GM19351 (cell line): Measurements from ENCODE around the gene NIBAN1.
A peak's percentile ranks its signal among the peaks of the same experiment; 100 is the strongest.
"Not testable (repeated sequence)": the region's sequence is repeated elsewhere in the genome, so short reads cannot be mapped to it uniquely, and the experiment has no call there.

ENCODE experiments used
- ATAC-seq: cut with Tn5 transposase; IDR thresholded peaks from one replicate; pipeline ENCODE4 v1.9.1; 2021; ENCODE audit warnings: mild to moderate bottlenecking, moderate library complexity; ENCODE audit not compliant: unreplicated experiment

Gene NIBAN1, protein sequence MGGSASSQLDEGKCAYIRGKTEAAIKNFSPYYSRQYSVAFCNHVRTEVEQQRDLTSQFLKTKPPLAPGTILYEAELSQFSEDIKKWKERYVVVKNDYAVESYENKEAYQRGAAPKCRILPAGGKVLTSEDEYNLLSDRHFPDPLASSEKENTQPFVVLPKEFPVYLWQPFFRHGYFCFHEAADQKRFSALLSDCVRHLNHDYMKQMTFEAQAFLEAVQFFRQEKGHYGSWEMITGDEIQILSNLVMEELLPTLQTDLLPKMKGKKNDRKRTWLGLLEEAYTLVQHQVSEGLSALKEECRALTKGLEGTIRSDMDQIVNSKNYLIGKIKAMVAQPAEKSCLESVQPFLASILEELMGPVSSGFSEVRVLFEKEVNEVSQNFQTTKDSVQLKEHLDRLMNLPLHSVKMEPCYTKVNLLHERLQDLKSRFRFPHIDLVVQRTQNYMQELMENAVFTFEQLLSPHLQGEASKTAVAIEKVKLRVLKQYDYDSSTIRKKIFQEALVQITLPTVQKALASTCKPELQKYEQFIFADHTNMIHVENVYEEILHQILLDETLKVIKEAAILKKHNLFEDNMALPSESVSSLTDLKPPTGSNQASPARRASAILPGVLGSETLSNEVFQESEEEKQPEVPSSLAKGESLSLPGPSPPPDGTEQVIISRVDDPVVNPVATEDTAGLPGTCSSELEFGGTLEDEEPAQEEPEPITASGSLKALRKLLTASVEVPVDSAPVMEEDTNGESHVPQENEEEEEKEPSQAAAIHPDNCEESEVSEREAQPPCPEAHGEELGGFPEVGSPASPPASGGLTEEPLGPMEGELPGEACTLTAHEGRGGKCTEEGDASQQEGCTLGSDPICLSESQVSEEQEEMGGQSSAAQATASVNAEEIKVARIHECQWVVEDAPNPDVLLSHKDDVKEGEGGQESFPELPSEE

DNA sequence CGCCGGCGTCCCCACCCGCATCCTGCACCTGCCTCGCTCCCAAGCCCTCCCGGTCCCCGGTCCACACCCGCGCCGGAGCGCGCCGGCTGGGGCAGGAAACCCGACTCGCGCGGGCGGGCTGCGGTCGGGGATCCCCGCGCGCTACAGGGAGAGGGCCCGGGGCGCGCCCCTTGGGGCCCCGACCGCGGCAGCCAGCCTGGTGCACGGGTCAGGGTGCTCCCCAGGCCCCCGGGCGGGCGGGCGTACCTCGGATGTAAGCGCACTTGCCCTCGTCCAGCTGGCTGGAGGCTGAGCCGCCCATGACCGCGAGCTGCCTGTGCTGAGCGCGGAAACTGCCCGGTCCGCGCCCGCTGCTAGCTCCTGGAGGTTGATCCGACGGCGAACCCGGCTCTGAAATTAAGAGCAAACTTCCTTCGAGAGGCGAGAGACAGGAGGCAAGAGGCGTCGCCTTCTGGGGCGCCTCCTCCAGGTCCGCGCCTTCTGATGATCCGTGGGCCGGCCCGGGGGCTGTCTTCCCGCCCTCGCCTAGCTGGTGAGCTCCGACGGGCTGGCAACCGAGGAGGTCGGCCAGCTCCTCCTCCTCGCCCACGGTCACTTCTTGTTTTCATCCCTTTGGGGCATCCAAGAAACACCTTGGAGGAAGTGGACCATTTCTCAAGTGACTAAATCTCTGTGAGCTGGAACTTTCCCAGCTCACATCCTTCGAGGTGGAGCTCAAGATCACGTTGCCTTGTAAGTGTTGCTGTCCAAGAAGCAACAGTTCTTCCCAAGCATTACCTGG, at the start of gene NIBAN1:
NIBAN1 (minus strand) TSS at position 453 of the 781 bp plus-strand sequence; CDS start at position 301, 152 bp downstream.
- ATAC-seq = peak; percentile 61

DNA sequence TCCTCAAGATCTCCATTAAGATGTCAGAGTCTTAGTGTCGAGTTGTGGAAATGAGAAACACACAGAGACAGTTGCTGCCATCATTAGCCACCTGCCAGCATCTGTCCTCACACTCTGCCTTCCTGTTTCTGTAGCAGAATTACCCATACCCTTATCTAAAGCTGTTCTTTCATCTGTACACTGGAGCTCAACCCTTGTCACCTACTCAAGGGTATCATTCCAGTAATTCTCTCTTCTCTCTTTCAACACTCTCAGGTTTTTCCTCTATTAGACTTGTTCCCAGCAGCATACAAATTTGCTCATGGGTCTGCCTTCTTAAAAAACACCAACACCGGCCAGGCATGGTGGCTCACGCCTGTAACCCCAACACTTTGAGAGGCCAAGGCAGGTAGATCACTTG, 43.7 kb upstream of the NIBAN1 start:
- ATAC-seq = no peak

DNA sequence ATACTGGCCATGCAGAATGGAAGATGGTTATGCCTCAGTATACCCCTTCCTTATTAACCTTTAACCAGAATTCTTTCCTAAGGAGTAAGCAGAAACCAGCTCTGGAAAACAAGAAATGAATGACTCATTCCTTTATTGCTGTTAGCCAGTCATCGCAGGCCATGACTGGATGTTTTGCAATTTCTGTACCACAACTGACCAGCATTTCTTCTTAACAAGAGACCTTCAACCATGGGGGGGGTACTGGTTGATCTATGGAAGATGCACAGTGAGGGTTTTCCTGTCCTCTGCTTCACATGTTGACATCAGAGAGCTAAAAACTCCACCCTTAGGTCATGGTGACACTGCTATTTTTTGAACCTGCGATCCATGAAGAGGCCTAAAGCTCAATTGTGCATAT, 43.0 kb upstream of the NIBAN1 start:
- no peak for ATAC-seq

DNA sequence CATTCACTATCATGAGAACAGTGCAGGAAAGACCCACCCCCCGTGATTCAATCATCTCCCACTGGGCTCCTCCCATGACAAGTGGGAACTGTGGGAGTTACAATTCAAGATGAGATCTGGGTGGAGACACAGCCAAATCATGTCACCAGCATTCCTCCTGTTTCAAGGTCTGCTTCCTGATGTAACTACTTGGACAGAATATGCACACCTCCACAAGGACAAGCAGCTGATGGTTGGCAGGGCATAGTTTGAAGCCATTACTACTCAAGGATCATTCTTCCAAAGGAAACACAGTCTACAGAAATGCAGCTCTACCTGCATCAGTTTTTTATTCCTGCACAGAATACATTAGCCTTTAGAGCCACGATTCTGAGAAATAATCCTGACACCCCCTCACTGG, 42.6 kb upstream of the NIBAN1 start:
- no peak for ATAC-seq

DNA sequence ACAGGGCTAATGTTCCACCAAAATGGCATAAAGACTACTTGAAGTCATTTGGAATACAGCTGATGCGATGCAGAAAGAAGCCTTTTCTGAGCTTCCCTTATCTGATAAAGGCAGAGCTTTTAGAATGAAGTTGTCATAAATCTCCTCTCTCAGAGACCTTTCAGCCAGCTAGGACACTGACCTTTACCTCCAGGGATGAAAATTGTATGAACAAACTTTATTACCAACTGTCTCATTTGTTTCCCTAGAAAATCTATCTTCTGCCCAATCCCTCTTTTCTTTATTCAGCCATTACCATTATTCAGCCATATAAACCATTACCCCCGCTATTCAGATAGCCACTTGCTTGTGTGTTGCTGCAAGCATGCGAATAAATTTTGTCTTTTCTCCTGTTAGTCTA, 41.3 kb upstream of the NIBAN1 start:
- no peak for ATAC-seq

DNA sequence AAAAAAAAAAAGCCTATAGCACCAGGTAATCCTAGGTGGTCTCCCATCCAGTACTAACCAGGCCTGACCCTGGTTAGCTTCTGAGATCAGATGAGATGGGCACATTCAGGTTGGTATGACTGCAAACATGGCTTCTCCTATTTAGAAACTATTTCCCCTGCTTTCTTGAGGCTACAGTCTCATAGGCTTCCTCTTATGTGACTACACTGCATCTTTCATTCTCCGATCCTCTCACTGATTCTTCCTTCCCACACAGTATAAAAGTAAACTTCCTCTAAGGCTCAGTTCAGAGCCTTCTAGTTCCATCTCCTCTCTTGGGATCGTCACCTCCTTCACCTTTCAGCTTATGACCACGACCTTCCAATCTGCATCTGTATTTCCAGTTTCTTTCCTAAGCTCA, 40.6 kb upstream of the NIBAN1 start:
- no peak for ATAC-seq

DNA sequence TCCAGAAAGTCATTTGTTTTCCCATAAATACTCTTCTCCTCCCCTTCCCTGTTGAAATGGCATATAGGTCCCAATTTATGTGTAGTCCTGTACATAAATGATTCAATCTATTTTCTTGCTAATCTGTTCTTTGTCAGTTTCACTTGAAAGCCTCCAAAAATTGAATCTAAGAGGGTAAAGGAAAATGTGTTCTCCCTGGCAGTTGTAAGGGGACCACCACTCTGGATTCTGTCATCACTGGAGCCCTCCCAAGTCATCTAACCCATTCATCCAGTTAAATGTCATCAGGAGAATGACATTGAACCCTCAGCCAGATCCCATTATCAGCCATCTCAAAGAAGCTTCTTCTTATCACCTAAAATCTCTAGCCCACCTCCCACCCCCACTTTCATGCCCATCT, 36.1 kb upstream of the NIBAN1 start:
- ATAC-seq = no peak

DNA sequence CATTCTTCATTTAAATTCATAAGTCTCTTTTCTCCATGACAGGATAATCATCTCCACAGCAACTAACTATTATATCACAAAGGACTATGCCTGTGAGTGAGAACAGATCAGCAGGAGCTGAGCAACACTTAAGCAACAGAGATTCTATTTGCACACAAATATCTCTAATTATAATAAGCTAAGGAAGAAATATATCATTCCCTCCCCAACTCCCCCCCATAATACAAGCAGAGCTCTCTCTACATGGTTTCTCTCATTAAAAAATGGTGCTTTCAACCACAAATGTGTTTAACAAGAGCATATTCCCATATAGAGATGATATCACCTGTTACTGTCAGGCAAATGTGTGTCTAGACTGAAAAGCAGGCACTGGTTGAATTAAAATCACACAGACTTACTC, 34.5 kb upstream of the NIBAN1 start:
- ATAC-seq = no peak

DNA sequence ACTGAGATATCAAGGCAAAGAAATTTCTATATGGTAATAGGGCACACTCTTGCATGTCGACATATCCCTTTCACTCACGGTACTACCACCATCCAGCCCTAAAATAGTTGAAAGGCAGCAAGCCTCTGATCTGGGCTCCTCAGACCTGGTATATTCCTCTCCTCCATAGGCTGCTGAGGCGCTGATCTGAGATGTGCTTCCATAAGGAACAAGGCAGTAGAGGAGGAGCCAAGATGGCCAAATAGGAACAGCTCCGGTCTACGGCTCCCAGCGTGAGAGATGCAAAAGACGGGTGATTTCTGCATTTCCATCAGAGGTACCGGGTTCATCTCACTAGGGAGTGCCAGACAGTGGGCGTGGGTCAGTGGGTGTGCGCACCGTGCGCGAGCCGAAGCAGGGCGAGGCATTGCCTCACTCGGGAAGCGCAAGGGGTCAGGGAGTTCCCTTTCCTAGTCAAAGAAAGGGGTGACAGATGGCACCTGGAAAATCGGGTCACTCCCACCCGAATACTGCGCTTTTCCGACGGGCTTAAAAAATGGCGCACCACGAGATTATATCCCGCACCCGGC, 27.1 kb upstream of the NIBAN1 start:
- ATAC-seq = not testable (repeated sequence)

DNA sequence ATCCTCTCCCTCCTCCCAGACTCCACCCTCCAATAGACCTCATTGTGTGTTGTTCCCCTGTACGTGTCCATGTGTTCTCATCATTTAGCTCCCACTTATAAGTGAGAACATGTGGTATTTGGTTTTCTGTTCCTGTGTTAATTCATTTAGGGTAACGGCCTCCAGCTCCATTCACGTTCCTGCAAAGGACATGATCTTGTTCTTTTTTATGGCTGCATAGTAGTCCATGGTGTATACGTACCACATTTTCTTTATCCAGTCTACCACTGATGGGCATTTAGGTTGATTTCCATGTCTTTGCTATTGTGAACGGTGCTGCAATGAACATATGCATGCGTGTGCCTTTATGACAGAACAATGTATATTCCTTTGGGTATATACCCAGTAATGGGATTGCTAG, 25.7 kb upstream of the NIBAN1 start:
- not testable (repeated sequence) for ATAC-seq

DNA sequence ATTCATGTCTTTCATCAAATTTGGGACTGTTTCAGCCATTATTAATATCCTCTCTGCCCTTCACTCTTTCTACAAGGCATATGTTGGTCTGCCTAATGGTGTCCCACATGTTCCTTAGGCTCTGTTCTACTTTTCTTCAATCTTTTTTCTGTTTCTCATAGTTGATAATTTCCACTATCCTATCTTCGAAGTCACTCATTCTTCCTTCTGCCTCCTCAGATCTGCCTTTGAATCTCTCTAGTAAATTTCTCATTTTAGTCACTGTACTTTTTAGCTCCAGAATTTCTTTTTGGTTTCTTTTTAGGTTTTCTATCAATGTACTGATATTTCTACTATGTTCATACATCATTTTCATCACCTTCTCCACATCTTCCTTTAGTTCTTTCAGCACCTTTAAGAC, 20.0 kb upstream of the NIBAN1 start:
- no peak for ATAC-seq

DNA sequence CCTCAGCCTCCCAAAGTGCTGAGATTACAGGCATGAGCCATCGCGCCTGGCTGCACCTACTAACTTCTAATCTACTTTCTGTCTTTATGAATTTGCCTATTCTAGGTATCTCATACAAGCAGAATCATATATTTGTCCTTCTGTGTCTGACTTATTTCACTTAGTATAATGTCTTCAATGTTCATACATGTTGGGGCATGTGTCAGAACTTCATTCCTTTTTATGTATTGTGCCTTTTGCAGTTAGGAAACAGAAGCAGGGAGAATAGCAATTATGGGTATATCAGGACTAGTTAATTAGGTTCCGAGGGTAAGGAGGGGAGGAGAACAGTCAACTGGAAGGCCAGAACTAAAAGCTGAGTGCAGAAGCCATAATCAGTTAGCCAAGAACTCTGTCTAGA, 18.0 kb upstream of the NIBAN1 start:
- no peak for ATAC-seq

DNA sequence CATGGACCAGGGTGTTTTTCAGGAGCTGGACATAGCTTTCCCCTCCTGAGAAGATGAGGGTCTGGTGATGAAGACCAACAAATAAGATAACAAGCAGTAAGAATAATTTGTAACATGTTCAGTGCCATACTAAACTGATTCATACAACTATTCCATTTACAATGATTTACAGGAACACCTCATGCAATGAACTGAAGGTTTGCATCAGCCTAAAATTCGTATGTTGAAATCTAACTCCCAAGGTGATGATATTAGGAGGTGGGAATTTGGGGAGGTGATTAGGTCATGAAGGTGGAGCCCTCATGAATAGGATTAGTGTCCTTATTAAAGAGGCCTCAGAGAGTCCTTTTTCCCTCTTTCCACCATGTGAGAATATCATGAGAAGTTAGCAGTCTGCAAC, 15.9 kb upstream of the NIBAN1 start:
- no peak for ATAC-seq

DNA sequence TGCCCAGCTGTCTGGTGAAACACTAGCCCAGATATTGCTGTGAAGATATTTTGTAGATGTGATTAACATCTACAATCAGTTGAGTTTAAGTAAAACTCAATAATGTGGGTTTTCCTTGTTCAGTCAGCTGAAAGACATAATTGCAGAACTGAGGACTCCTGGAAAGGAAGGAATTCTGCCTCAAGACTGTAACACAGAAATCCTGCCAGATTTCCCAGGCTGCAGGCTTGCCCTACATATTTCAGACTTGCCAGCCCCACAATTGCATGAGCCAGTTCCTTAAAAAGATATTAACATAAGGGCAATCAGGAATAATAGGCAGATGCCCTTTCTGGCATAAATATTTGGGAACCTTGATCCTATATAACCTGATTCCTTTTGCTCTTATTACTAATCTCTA, 14.2 kb upstream of the NIBAN1 start:
- no peak for ATAC-seq

DNA sequence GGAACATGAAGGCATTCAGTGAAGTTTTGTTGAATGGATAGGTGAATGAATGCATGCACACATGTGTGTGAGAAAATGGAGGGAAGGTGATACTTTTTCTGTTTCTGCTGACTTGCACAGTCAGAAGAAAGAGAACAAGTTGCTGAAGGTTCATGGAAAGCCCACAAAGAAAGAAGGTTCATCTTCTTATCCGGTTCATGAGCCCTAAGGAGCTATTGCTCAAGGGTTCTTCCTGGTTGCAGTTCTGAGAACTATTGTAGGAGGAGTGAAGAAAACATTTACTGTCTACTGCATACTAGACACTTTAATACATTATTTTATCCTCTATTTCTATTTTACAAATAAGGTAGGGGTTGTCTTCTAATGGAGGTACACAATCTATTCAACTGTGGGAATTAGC, 13.4 kb upstream of the NIBAN1 start:
- no peak for ATAC-seq

DNA sequence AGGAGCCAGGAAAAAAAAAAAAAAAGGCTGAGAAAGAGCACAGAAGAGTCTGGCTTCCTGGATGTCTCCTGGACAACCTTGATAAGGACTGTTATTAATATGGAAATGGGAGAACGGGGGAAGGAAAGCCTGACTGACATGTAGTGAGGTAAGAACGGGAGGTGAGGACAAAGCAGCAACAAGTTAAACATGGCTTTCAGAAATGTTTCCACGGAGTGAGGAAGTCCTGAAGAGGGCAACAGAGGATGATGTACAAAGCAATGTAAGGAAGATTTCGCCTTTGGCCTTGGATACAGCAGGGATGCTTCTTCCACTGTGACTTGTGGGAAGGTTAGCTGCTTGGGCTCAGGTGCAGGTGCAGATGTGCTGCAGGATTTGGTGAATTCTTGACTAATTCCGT, 11.9 kb upstream of the NIBAN1 start:
- no peak for ATAC-seq

DNA sequence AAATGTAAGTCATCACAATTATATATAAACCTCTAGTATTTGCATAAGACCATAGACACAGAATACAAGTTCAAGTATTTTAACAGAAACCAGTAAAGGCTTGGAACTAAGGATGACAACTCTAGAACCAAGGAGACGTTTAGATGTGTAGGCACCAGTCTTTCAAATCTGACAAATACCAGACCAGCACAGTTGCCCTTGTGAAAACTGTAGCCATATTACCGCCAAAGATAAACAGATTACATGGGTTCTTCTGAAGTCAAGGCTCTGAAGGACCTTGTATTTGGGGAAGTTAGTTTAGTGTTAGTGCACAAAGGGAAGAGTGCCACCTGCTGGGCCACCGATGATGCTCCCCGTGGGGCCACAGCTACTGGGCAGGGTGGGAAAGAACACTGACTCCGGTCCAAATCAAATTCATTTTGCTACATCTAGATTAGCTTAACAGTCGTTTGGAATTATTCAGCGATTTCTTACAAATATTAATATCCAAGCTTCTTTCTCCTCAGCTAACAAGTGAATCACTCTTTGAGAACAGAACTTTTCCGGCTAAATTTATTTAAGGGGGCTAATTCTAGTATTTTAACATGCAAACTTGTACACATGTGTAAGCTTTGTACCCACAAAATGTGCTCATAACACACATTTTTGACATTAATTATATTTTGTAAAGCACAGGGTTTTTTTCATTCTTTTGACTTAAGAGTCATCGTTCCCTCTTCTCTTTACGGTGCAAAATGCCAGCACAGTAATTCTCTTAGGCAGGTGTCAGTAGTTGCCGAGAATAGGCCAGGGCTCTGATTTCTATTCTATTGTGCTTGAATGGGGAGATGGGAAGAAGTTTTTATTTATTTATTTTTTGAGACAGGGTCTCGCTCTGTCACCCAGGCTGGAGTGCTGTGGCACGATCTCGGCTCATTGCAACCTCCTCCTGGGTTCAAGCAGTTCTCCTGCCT, 8.0 kb upstream of the NIBAN1 start:
- peak; percentile 99 for ATAC-seq

DNA sequence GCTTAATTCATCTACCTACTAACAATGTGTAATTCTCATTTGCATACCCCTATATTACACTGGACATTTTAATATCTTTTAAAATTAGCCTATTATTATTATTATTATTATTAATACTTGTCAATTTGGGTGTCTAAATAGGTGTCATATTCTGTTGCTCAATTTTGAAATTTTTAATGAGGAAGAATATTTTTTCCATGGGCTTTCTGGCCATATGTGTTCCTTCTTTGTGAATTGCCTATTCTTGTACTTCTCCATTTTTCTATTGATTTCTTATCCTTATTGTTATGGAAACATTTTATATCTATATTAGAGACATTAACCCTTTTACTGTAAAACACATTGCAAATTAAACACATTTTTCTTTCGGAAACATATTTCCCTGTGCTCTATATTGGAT, 6.4 kb upstream of the NIBAN1 start:
- ATAC-seq = no peak

DNA sequence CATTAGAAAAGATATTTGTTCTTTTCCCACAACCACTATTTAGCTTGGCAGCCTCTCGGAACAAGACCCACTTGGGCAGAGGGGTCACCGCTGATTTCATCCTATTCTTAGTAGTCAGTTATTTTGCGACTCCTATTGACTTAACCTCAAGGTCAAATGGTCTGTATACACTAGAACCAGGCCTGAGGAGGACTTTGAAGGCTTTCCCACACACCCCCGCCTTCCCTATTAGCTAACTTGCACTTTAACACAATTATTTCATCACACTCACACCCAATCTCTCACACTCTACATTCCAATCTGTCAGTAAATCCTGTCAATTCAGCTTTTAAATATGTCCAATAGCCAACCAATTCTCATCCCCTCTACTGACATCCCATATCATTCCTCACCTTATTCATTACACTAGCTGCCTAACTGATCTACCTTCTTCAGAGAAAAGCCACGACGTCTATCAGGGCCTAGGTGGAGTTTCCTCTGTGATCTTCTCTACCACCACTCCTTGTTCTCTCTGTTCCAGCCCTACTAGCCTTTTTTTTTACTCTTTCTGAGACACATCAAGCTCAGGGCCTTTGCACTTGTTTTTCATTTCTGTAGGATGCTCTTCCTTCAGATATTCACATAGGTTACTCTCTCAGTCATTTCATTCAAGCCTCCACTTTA, 1.0 kb upstream of the NIBAN1 start:
- no peak for ATAC-seq

DNA sequence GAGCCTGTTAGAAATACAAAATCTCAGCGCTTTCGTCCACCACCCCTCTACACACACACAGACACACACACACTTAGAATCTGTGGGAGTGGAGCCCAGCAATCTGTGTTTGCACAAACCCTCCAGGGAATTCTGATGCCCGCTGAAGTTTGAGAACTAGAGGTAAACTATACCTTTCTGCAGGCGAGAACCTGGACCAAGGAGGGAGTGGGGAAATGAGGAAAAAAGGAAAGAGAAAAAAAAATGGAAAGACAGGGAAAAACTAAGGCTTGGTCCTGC, 468 bp upstream of the NIBAN1 start:
- ATAC-seq = no peak
